HepG2 (cell line): ENCODE measurements around the gene ATP8B1. TPM values are rescaled to one million over a fixed set of nuclear protein-coding genes. Genes with fewer than 3 reads are reported as not detected.

Experiments used
- NFYC ChIP-seq: IDR thresholded peaks from 2 replicates; pipeline ENCODE4 v1.6.1; 2016; ENCODE audit warnings: missing genetic modification reagents, missing compliant biosample characterization
- RFXAP ChIP-seq: sonication (generic); formaldehyde crosslinking; IDR thresholded peaks from 2 replicates; pipeline ENCODE4 v1.4.0; 2020; ENCODE audit warnings: missing genetic modification reagents, borderline replicate concordance
- SIX4 ChIP-seq: sonication (generic); formaldehyde crosslinking; IDR thresholded peaks from 2 replicates; pipeline ENCODE4 v1.4.0; 2020; ENCODE audit warnings: missing genetic modification reagents
- SPEN ChIP-seq: sonication (generic); formaldehyde crosslinking; IDR thresholded peaks from 2 replicates; pipeline ENCODE4 v1.5.1; 2020; ENCODE audit warnings: low read depth, mild to moderate bottlenecking, missing genetic modification reagents
- THYN1 ChIP-seq: sonication (generic); formaldehyde crosslinking; IDR thresholded peaks from 2 replicates; pipeline ENCODE4 v1.8.1; 2023; ENCODE audit warnings: low read depth, mild to moderate bottlenecking, moderate library complexity, missing genetic modification reagents, borderline replicate concordance
- ZBTB49 ChIP-seq: sonication (generic); formaldehyde crosslinking; IDR thresholded peaks from 2 replicates; pipeline ENCODE4 v1.4.0; 2020; ENCODE audit warnings: missing genetic modification reagents, borderline replicate concordance
- ZFP36L1 ChIP-seq: sonication (generic); formaldehyde crosslinking; IDR thresholded peaks from 2 replicates; pipeline ENCODE4 v1.8.0; 2022; ENCODE audit warnings: mild to moderate bottlenecking, missing genetic modification reagents, moderate library complexity
- ZNF224 ChIP-seq: sonication (generic); formaldehyde crosslinking; IDR thresholded peaks from 2 replicates; pipeline ENCODE4 v1.5.0; 2020; ENCODE audit warnings: mild to moderate bottlenecking, missing genetic modification reagents
- ZNF326 ChIP-seq: sonication (generic); formaldehyde crosslinking; IDR thresholded peaks from 2 replicates; pipeline ENCODE4 v1.4.0; 2020; ENCODE audit warnings: missing genetic modification reagents, borderline replicate concordance
- ZNF761 ChIP-seq: sonication (generic); formaldehyde crosslinking; conservative IDR thresholded peaks from 2 replicates; pipeline ENCODE4 v1.4.0; 2020; ENCODE audit warnings: mild to moderate bottlenecking, missing genetic modification reagents
- ZSCAN30 ChIP-seq: sonication (generic); formaldehyde crosslinking; IDR thresholded peaks from 2 replicates; pipeline ENCODE4 v1.5.0; 2020; ENCODE audit warnings: mild to moderate bottlenecking, missing genetic modification reagents
- polyA plus RNA-seq, 8 experiments: library from polyadenylated mRNA; depleted of rRNA in 3 of 8; stranded (reverse) in 7 of 8; unstranded in 1 of 8; fragments of >200 nt; fragmentation: Illumina TruSeq in 4 of 8; extraction: Trizol in 4 of 8; gene quantifications; 2 replicates each; pipeline versions ENCODE4 v1.2.1 to v1.2.3, GENCODE V29; 2011 to 2016; ENCODE audit warnings: low read depth in 4 of 8, missing spikeins in 1 of 8, mixed read lengths in 1 of 8; ENCODE audit not compliant: insufficient read depth in 1 of 8
- total RNA-seq, 5 experiments: library from RNA; depleted of rRNA; stranded (reverse); fragments of >200 nt; fragmentation: Illumina TruSeq; extraction: Trizol; gene quantifications; 2 replicates each; pipeline ENCODE4 v1.2.3, GENCODE V29; 2016; ENCODE audit warnings: low read depth in 1 of 5
- TF ChIP-seq, protein P1 (sequence below): sonication (generic); formaldehyde crosslinking; IDR thresholded peaks from 2 replicates; pipeline ENCODE4 v1.4.0; 2020; ENCODE audit warnings: missing genetic modification reagents
- TF ChIP-seq, protein P2 (sequence below): IDR thresholded peaks from 2 replicates; pipeline ENCODE4 v1.6.1; 2016; ENCODE audit warnings: control low read depth
- TF ChIP-seq, protein P3 (sequence below): sonication (generic); formaldehyde crosslinking; IDR thresholded peaks from 2 replicates; pipeline ENCODE4 v1.5.1; 2020; ENCODE audit warnings: mild to moderate bottlenecking, missing genetic modification reagents, borderline replicate concordance

Gene ATP8B1
- total and polyA plus RNA-seq, 2 of the 13 experiments (the other 11 are each of a cell fraction or from before 2014, with no cell fraction given): 2.8 to 4.0 TPM

- TF ChIP-seq, protein P1, sequence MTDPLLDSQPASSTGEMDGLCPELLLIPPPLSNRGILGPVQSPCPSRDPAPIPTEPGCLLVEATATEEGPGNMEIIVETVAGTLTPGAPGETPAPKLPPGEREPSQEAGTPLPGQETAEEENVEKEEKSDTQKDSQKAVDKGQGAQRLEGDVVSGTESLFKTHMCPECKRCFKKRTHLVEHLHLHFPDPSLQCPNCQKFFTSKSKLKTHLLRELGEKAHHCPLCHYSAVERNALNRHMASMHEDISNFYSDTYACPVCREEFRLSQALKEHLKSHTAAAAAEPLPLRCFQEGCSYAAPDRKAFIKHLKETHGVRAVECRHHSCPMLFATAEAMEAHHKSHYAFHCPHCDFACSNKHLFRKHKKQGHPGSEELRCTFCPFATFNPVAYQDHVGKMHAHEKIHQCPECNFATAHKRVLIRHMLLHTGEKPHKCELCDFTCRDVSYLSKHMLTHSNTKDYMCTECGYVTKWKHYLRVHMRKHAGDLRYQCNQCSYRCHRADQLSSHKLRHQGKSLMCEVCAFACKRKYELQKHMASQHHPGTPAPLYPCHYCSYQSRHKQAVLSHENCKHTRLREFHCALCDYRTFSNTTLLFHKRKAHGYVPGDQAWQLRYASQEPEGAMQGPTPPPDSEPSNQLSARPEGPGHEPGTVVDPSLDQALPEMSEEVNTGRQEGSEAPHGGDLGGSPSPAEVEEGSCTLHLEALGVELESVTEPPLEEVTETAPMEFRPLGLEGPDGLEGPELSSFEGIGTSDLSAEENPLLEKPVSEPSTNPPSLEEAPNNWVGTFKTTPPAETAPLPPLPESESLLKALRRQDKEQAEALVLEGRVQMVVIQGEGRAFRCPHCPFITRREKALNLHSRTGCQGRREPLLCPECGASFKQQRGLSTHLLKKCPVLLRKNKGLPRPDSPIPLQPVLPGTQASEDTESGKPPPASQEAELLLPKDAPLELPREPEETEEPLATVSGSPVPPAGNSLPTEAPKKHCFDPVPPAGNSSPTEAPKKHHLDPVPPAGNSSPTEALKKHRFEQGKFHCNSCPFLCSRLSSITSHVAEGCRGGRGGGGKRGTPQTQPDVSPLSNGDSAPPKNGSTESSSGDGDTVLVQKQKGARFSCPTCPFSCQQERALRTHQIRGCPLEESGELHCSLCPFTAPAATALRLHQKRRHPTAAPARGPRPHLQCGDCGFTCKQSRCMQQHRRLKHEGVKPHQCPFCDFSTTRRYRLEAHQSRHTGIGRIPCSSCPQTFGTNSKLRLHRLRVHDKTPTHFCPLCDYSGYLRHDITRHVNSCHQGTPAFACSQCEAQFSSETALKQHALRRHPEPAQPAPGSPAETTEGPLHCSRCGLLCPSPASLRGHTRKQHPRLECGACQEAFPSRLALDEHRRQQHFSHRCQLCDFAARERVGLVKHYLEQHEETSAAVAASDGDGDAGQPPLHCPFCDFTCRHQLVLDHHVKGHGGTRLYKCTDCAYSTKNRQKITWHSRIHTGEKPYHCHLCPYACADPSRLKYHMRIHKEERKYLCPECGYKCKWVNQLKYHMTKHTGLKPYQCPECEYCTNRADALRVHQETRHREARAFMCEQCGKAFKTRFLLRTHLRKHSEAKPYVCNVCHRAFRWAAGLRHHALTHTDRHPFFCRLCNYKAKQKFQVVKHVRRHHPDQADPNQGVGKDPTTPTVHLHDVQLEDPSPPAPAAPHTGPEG (CRISPR knock-in tag): no peak
- TF ChIP-seq NFYC (CRISPR knock-in tag) (0 out of 2 replicates have a peak, but pooled peaks have one; percentile 11), ZNF224 (CRISPR knock-in tag) (no peak), THYN1 (CRISPR knock-in tag) (no peak), ZBTB49 (CRISPR knock-in tag) (no peak), ZNF761 (CRISPR knock-in tag) (no peak; the same call in 1 of the 2 replicates), SIX4 (CRISPR knock-in tag) (peak; percentile 30; the same call in 1 of the 2 replicates), RFXAP (CRISPR knock-in tag) (peak; percentile 63; the same call in 1 of the 2 replicates), ZSCAN30 (CRISPR knock-in tag) (no peak), ZNF326 (no peak), ZFP36L1 (CRISPR knock-in tag) (no peak), SPEN (CRISPR knock-in tag) (no peak)
- TF ChIP-seq, protein P2, sequence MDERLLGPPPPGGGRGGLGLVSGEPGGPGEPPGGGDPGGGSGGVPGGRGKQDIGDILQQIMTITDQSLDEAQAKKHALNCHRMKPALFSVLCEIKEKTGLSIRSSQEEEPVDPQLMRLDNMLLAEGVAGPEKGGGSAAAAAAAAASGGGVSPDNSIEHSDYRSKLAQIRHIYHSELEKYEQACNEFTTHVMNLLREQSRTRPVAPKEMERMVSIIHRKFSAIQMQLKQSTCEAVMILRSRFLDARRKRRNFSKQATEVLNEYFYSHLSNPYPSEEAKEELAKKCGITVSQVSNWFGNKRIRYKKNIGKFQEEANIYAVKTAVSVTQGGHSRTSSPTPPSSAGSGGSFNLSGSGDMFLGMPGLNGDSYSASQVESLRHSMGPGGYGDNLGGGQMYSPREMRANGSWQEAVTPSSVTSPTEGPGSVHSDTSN (CRISPR knock-in tag): peak; percentile 83
- TF ChIP-seq, protein P3, sequence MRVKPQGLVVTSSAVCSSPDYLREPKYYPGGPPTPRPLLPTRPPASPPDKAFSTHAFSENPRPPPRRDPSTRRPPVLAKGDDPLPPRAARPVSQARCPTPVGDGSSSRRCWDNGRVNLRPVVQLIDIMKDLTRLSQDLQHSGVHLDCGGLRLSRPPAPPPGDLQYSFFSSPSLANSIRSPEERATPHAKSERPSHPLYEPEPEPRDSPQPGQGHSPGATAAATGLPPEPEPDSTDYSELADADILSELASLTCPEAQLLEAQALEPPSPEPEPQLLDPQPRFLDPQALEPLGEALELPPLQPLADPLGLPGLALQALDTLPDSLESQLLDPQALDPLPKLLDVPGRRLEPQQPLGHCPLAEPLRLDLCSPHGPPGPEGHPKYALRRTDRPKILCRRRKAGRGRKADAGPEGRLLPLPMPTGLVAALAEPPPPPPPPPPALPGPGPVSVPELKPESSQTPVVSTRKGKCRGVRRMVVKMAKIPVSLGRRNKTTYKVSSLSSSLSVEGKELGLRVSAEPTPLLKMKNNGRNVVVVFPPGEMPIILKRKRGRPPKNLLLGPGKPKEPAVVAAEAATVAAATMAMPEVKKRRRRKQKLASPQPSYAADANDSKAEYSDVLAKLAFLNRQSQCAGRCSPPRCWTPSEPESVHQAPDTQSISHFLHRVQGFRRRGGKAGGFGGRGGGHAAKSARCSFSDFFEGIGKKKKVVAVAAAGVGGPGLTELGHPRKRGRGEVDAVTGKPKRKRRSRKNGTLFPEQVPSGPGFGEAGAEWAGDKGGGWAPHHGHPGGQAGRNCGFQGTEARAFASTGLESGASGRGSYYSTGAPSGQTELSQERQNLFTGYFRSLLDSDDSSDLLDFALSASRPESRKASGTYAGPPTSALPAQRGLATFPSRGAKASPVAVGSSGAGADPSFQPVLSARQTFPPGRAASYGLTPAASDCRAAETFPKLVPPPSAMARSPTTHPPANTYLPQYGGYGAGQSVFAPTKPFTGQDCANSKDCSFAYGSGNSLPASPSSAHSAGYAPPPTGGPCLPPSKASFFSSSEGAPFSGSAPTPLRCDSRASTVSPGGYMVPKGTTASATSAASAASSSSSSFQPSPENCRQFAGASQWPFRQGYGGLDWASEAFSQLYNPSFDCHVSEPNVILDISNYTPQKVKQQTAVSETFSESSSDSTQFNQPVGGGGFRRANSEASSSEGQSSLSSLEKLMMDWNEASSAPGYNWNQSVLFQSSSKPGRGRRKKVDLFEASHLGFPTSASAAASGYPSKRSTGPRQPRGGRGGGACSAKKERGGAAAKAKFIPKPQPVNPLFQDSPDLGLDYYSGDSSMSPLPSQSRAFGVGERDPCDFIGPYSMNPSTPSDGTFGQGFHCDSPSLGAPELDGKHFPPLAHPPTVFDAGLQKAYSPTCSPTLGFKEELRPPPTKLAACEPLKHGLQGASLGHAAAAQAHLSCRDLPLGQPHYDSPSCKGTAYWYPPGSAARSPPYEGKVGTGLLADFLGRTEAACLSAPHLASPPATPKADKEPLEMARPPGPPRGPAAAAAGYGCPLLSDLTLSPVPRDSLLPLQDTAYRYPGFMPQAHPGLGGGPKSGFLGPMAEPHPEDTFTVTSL (CRISPR knock-in tag): peak; percentile 97
Measured at GRCh38 chr18:57797209-57797651, 5.9 kb downstream of the ATP8B1 start (continued).
